Large intestine (tissue), 12 donors: Measurements from ENCODE around the gene PPP1R13B. TPM values are rescaled to one million over a fixed set of nuclear protein-coding genes. Genes with fewer than 3 reads are reported as not detected.
A peak's percentile ranks its signal among the peaks of the same experiment; 100 is the strongest.

Experiments
- DNase-seq, 2 donors: peaks; one replicate each; pipeline versions ENCODE4 v3.0.0 to v3.0.0-alpha.2; 2013
- H3K27ac ChIP-seq: one replicate; pipeline ENCODE4 v1.5.1; 2013; ENCODE audit warnings: low read length
- H3K27me3 ChIP-seq: 2 replicates; pipeline ENCODE4 v1.6.1; 2013; ENCODE audit warnings: low read length; ENCODE audit not compliant: control insufficient read depth, insufficient read depth
- H3K36me3 ChIP-seq: 2 replicates; pipeline ENCODE4 v1.6.1; 2013; ENCODE audit warnings: low read length; ENCODE audit not compliant: control insufficient read depth, insufficient read depth
- H3K4me1 ChIP-seq: one replicate; pipeline ENCODE4 v1.6.1; 2013; ENCODE audit warnings: low read length; ENCODE audit not compliant: control insufficient read depth, insufficient read depth
- H3K4me3 ChIP-seq: one replicate; pipeline ENCODE4 v1.5.1; 2013; ENCODE audit warnings: low read length
- H3K9me3 ChIP-seq: one replicate; pipeline ENCODE4 v1.6.1; 2013; ENCODE audit warnings: mild to moderate bottlenecking, low read depth, low read length, moderate library complexity; ENCODE audit not compliant: control insufficient read depth
- WGBS: methylation state at CpG from one replicate; pipeline ENCODE4 v1.1.5; 2013; ENCODE audit warnings: low lambda C conversion rate; ENCODE audit not compliant: insufficient coverage; 5-methylcytosine and 5-hydroxymethylcytosine counted together
- long read RNA-seq, 11 donors: transcript quantifications; one replicate each; lab custom pipeline, GENCODE V29; 2026
- polyA plus RNA-seq: library from polyadenylated mRNA; unstranded; fragments of 120-200 nt; gene quantifications from one replicate; pipeline ENCODE4 v1.2.1, GENCODE V29; 2013

Gene PPP1R13B, protein sequence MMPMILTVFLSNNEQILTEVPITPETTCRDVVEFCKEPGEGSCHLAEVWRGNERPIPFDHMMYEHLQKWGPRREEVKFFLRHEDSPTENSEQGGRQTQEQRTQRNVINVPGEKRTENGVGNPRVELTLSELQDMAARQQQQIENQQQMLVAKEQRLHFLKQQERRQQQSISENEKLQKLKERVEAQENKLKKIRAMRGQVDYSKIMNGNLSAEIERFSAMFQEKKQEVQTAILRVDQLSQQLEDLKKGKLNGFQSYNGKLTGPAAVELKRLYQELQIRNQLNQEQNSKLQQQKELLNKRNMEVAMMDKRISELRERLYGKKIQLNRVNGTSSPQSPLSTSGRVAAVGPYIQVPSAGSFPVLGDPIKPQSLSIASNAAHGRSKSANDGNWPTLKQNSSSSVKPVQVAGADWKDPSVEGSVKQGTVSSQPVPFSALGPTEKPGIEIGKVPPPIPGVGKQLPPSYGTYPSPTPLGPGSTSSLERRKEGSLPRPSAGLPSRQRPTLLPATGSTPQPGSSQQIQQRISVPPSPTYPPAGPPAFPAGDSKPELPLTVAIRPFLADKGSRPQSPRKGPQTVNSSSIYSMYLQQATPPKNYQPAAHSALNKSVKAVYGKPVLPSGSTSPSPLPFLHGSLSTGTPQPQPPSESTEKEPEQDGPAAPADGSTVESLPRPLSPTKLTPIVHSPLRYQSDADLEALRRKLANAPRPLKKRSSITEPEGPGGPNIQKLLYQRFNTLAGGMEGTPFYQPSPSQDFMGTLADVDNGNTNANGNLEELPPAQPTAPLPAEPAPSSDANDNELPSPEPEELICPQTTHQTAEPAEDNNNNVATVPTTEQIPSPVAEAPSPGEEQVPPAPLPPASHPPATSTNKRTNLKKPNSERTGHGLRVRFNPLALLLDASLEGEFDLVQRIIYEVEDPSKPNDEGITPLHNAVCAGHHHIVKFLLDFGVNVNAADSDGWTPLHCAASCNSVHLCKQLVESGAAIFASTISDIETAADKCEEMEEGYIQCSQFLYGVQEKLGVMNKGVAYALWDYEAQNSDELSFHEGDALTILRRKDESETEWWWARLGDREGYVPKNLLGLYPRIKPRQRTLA
- polyA plus RNA-seq: 29.7 TPM
- long read RNA-seq, donor 1, partial matches to known transcripts: 0 of 1 reads
- long read RNA-seq, donor 1, other reads (novel, unspliced or antisense): 0 of 1 reads
- long read RNA-seq, donor 2, transcript PPP1R13B-210 (2 exons, 3,137 nt): major isoform, 7 of 56 reads
- long read RNA-seq, donor 2, partial matches to known transcripts: 46 of 56 reads
- long read RNA-seq, donor 2, other reads (novel, unspliced or antisense): 0 of 56 reads
- long read RNA-seq, donor 3: 0 reads
- long read RNA-seq, donor 4, partial matches to known transcripts: 0 of 1 reads
- long read RNA-seq, donor 4, other reads (novel, unspliced or antisense): 0 of 1 reads
- long read RNA-seq, donor 5, partial matches to known transcripts: 6 of 10 reads
- long read RNA-seq, donor 5, other reads (novel, unspliced or antisense): 0 of 10 reads
- long read RNA-seq, donor 6, partial matches to known transcripts: 0 of 4 reads
- long read RNA-seq, donor 6, other reads (novel, unspliced or antisense): 0 of 4 reads
- long read RNA-seq, donor 7, partial matches to known transcripts: 0 of 1 reads
- long read RNA-seq, donor 7, other reads (novel, unspliced or antisense): 0 of 1 reads
- long read RNA-seq, donor 8, transcript PPP1R13B-210 (2 exons, 3,137 nt): major isoform, 5 of 18 reads
- long read RNA-seq, donor 8, partial matches to known transcripts: 12 of 18 reads
- long read RNA-seq, donor 8, other reads (novel, unspliced or antisense): 0 of 18 reads
- long read RNA-seq, donor 9, partial matches to known transcripts: 0 of 2 reads
- long read RNA-seq, donor 9, other reads (novel, unspliced or antisense): 0 of 2 reads
- long read RNA-seq, donor 10, partial matches to known transcripts: 7 of 10 reads
- long read RNA-seq, donor 10, other reads (novel, unspliced or antisense): 0 of 10 reads
- long read RNA-seq, donor 11, partial matches to known transcripts: 0 of 1 reads
- long read RNA-seq, donor 11, other reads (novel, unspliced or antisense): 0 of 1 reads

DNA sequence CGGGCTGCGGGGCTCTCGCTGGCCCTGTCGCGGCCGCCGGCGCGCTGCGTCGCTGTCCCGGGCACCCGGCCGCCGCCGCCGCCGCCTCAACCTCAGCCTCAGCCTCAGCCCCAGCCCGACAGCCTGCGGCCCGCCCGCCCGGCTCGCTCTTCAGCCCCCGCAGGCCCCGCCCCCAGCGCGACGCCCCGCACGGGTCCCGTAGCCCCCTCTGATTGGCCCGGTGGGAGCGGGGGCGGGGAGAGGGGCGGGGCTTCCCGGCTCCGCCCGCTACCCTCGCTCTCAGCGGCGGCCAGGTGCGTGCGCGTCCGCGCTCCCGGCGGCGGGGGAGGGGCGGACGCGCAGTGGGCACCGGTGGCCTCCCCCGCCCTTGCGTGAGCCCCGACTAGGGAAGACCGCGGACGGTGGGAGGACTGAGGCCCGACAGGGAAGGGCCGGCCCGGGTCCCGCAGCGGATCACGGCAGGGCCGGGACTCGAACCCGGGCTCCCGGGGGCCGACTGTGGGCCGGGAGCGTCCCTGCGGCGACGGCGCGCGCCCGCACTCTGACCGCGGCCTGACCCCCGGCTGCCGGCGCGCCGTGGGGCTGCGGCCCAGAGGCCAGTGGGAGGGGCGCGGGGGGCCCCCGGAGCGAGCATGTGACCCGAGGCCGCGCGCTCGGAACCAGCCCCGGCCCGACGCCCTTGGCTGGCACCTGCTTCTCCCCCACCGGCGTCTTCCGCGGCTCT, at the start of gene PPP1R13B:
Gene PPP1R13B (minus strand): TSS at position 125 of the 724 bp plus-strand sequence. CDS start 268 bp downstream, outside the sequence.
- H3K27ac ChIP-seq: peak within 1 kb of the TSS; percentile 87
- no peaks in the 10 kb centered on the region for H3K9me3 ChIP-seq
- H3K4me1 ChIP-seq: peaks cover 14% of the 10 kb centered on the region
- H3K27me3 ChIP-seq: no peaks in the 10 kb centered on the region
- H3K4me3 ChIP-seq: peak within 1 kb of the TSS; percentile 82
- WGBS: no CpG with 5 or more reads among the region's 104 CpGs
- no peaks in the 10 kb centered on the region for H3K36me3 ChIP-seq
- DNase-seq: peak; percentile 89 to 93

DNA sequence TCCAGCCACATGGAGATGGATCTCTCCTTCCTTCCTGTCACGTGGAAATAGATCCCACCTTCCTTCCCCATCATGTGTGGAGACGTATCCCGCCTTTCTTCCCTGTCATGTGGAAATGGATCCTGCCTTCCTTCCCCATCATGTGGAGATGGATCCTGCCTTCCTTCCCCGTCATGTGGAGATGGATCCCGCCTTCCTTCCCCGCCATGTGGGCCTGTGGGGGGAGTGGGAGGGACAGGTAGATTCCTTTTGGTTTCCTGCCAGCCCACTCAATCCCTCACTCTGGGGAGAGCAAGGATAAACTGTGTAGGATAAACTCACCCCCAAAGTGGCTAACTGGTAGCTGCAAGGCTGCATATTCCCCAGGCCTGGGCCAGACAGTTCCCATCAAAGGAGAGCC, 49.2 kb upstream of the PPP1R13B start:
- Histone ChIP-seq H3K27me3 (no peaks in the 10 kb centered on the region), H3K36me3 (no peaks in the 10 kb centered on the region), H3K9me3 (no peaks in the 10 kb centered on the region), H3K4me1 (peaks cover 42% of the 10 kb centered on the region), H3K27ac (peak overlapping the region; percentile 76), H3K4me3 (no peak overlapping the region)
- WGBS: no CpG with 5 or more reads among the region's 6 CpGs
- no peak for DNase-seq

DNA sequence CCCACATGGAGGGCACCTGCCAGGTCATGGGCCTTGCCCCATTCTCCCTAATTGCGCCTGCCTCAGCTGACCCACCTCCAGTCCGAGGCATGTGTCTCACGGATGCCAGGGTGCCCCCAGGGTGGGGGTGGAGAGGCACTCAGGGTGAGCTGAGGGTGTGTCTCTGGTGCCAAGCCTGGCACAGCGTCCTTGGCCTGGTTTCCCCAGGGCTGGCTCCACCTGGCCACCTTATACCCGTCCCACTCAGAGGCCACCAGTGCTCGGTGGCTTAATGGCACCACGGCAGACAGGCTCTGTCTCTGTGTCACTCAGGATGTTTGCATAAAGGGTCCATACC, 47.3 kb upstream of the PPP1R13B start:
- DNase-seq: no peak
- H3K4me1 ChIP-seq: peaks cover 42% of the 10 kb centered on the region

DNA sequence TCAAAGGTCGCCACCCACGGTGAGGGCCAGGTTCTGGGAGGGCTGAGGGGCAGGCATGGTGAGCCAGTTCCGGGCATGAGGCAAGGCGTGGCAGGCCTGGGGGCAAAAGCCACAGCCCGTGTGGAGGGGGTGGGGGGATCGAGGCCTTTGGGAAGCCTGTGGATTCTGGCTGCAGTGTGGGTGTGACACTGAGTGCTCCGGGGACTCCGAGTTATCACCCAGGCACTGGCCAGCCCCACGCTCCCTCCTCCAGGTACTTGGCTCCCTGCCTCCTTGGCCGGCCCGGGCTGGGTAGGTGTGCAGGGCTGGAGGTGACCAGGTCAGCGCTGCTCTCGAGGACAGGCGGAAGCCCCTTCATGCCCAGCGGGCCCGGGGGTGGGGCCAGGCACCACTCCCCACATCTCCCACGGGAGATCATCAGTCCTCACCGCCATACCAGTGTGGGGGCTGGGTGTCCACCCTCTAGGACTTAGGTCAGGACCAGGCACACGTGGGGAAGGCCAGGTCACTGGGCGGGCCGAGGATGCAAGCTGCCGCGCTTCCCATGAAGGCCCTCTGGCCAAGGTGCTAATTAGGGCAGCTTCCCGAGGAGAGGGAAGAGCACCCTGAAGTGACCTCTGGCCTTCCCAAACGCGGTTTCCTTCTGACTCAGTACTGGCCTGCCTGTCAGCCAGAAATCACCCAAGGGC, 46.8 kb upstream of the PPP1R13B start:
- H3K27ac ChIP-seq: no peak overlapping the region
- peaks cover 42% of the 10 kb centered on the region for H3K4me1 ChIP-seq
- no peaks in the 10 kb centered on the region for H3K36me3 ChIP-seq
- H3K9me3 ChIP-seq: peaks cover 2% of the 10 kb centered on the region
- no CpG with 5 or more reads among the region's 26 CpGs for WGBS
- DNase-seq: peak in 1 of 2 donors; percentile 38
- H3K27me3 ChIP-seq: no peaks in the 10 kb centered on the region
- no peak overlapping the region for H3K4me3 ChIP-seq

More for the DNA sequence above, 47.3 kb upstream of the PPP1R13B start:
- H3K27me3 ChIP-seq: no peaks in the 10 kb centered on the region
- no peak overlapping the region for H3K4me3 ChIP-seq
- WGBS: no CpG with 5 or more reads among the region's 7 CpGs
- no peak overlapping the region for H3K27ac ChIP-seq
- no peaks in the 10 kb centered on the region for H3K36me3 ChIP-seq
- no peaks in the 10 kb centered on the region for H3K9me3 ChIP-seq

DNA sequence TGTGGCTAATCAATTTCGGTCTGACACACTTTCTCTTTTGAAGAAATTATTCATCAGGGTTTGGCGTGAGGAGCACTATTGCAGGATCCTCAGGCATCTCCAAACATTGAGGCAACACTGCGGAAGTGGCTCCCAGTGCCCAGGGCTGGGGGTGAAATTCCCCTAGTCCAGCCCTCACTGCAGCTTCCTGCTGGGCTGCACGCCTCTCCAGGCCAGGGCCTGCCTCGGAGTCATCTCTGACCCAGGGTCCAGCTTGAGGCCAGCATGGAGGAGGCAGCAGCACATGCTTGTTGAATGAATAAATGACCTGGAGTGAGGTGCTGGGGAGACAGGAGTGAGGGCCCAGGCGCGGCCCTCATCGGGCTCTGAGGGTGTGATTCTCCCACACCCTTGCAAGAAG, 44.9 kb upstream of the PPP1R13B start:
- peaks cover 5% of the 10 kb centered on the region for H3K9me3 ChIP-seq
- WGBS: 100% methylated on average over 4 of the region's 8 CpGs
- H3K4me3 ChIP-seq: no peak overlapping the region
- peaks cover 38% of the 10 kb centered on the region for H3K4me1 ChIP-seq
- no peaks in the 10 kb centered on the region for H3K27me3 ChIP-seq
- DNase-seq: no peak
- no peaks in the 10 kb centered on the region for H3K36me3 ChIP-seq
- H3K27ac ChIP-seq: no peak overlapping the region

DNA sequence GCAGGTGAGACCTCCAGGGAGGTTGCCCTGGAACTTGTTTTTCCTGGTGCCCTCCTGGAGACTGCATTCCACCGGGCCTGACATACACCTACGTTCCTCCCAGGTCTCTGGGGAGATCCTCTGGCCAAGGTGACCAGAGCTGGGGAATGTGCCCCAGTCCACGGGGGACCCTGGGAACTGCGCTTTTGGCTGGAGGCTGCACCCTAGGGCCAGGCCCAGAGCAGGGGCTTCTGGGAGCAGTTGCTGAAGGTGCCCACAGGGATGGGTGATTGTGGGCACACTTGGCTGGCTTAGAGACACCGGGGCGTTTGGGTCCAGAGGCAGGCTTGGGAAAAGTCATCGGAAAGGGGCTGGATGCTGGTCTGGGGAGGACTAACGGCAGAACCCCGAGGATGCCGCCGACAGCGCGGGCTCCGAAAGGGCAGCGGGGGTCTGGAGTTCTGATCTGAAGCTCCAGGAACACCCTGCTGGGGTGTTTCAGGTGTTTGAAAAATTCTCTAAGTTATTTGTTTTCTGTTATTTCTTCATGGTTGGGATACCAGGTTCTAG, 44.4 kb upstream of the PPP1R13B start:
- DNase-seq: no peak
- WGBS: no CpG with 5 or more reads among the region's 15 CpGs

DNA sequence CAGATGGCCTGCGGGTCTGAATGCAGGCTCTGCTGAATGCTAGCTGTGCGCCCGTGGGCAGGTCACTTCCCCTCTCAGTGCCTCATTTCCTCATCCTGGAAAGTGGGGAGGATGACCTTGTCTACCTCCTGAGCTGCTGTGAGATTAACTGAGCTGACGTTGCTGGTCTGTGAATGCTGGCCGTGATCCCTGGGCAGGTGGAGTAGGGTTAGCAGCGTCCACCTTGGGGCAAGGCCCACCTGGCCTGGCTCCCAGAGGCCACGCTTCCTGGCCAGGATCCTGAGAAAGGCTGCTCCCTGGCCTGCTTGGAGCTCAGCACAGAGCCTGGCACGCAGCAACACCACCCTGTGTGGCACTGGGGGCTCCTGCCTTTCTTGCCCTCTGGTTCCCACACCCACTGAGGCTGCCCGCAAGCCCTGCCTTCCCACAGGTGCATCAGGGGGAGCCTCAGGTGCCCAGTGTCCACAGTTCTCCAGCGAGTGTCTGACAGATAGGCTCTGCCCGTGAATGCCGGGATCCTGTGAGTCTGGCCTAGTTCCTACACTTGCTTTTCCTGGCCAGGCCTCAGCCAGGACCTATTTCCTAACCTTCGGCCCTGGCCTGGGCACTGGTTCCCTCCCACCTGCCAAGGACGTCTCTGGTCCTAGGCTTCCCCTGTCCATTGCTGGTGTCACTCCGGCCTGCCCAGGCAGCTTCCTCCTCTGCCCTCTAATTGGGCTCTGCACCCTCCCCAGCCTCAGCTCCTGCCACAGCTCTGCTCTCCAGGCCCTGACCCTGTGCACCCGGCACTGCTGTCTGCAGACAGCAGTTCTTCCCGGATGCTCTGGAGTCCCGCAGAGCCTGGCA, 43.7 kb upstream of the PPP1R13B start:
- DNase-seq: no peak
- H3K4me1 ChIP-seq: peaks cover 41% of the 10 kb centered on the region
- peaks cover 5% of the 10 kb centered on the region for H3K9me3 ChIP-seq
- H3K36me3 ChIP-seq: no peaks in the 10 kb centered on the region
- H3K27me3 ChIP-seq: no peaks in the 10 kb centered on the region
- WGBS: no CpG with 5 or more reads among the region's 18 CpGs
- H3K27ac ChIP-seq: no peak overlapping the region
- H3K4me3 ChIP-seq: no peak overlapping the region

More for the DNA sequence above, 44.4 kb upstream of the PPP1R13B start:
- Histone ChIP-seq H3K27ac (no peak overlapping the region), H3K36me3 (no peaks in the 10 kb centered on the region), H3K4me3 (no peak overlapping the region), H3K9me3 (peaks cover 5% of the 10 kb centered on the region), H3K4me1 (peaks cover 39% of the 10 kb centered on the region), H3K27me3 (no peaks in the 10 kb centered on the region)

DNA sequence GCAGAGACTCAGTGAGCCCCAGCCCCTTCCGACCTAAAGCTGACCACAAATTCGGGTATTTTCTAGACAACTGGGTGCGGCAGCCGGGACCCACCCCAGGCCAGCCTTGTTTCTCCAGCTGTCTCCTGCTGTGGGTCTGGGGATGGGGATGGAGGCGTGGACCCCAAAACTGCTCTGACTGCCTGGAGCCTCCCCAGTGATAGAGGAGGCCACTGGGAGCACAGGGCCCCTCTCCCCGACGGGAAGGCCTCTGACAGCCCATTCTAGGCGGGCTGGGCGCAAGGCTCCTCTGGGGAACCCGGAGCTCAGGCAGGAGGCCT, 42.6 kb upstream of the PPP1R13B start:
- Histone ChIP-seq H3K27ac (no peak overlapping the region), H3K27me3 (no peaks in the 10 kb centered on the region), H3K36me3 (no peaks in the 10 kb centered on the region), H3K4me1 (peaks cover 42% of the 10 kb centered on the region), H3K9me3 (peaks cover 5% of the 10 kb centered on the region), H3K4me3 (no peak overlapping the region)
- no peak for DNase-seq
- no CpG with 5 or more reads among the region's 10 CpGs for WGBS
